ENCODE measurements around the gene ODF4.
"Not testable (repeated sequence)": the region's sequence is repeated elsewhere in the genome, so short reads cannot be mapped to it uniquely, and the experiment has no call there.

Gene ODF4

DNA sequence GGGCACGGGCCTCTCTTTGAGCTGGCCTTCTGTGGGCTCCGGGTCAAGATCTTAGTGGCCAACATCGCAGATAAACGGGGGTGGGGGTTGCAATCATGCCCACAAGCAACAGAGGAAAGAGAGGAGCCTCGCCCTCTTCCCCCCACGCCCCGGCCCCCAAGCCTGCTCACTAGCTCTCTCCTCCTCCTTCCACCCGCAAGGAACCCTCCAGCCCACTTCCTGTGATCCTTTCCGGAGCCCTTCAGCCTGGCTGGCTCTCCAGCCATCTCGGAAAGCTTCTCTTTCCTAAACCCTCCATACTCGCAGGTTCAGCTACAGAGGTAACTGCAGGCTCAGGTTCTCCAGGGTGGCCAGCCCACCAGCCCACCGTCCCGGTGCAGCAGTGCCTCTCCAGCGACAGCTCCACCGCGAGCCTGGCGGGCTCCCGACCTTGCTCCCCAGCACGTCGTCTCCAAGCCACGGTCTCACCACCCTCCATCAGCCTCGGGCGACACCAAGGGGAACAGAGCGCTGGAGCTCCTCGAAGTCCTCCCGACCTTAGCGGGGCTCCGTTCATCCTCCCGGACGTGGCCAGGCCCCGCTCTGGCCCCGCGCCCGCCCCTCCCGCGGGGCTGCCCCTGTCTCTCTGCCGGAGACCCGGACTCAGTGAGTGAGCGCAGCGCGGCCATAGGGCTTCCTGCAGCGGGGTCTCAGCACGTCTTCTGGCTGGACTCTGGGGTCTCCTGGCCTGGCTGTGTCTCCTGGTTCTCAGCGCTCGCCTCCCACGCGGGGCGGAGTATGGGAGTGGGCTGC, 12.9 kb upstream of the ODF4 start:
- DNase-seq (ENCODE audit: low read depth) = no peak

DNA sequence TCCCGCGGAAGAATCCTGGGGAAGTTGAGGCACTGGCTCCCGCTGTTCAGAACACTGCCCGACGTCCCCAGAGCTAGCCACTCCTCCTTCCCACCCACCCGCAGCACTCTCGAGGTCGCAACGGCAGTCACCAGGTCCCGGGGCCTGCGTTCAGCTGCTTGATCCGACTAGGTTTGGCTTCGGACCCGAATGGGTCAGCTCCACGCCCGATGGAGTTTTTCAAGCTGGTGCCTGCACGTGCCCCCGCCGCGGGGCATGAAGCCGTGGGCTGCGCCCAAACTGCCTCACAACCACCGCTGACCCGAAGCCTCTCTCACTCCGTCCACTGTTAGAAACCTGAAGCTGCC, 12.4 kb upstream of the ODF4 start:
- no peak for DNase-seq (ENCODE audit: low read depth)

GRCh38 chr17:8332128-8332527, 7.5 kb upstream of the ODF4 start:
- no peak for DNase-seq (ENCODE audit: low read depth)

- DNase-seq (ENCODE audit: low read depth) = no peak
Observed at GRCh38 chr17:8332688-8333087, 7.0 kb upstream of the ODF4 start.

- no peak for DNase-seq (ENCODE audit: low read depth)
Observed at GRCh38 chr17:8333281-8333680, 6.4 kb upstream of the ODF4 start.

GRCh38 chr17:8337802-8338752, 1.6 kb upstream of the ODF4 start:
- DNase-seq (ENCODE audit: low read depth) = no peak

GRCh38 chr17:8338753-8339140, 893 bp upstream of the ODF4 start:
- no peak for DNase-seq (ENCODE audit: low read depth)

- no peak for DNase-seq (ENCODE audit: low read depth)
Observed at GRCh38 chr17:8341456-8341855, 1.8 kb downstream of the ODF4 start.

GRCh38 chr17:8345052-8345690, 5.5 kb downstream of the ODF4 start:
- no peak for DNase-seq (ENCODE audit: low read depth)

- DNase-seq (ENCODE audit: low read depth) = no peak
Observed at GRCh38 chr17:8345951-8346665, 6.5 kb downstream of the ODF4 start.

DNA sequence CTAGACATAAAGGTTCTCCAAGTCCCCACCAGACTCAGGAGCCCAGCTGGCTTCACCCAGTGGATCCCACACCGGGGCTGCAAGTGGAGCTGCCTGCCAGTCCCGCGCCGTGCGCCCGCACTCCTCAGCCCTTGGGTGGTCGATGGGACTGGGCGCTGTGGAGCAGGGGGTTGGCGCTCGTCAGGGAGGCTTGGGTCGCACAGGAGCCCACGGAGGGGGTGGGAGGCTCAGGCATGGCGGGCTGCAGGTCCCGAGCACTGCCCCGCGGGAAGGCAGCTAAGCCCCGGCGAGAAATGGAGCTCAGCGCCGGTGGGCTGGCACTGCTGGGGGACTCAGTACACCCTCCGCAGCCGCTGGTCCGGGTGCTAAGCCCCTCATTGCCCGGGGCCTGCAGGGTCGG, 7.4 kb downstream of the ODF4 start:
- DNase-seq (ENCODE audit: low read depth) = not testable (repeated sequence)

GRCh38 chr17:8350339-8350738, 10.7 kb downstream of the ODF4 start:
- DNase-seq (ENCODE audit: low read depth) = no peak

- no peak for DNase-seq (ENCODE audit: low read depth)
Observed at GRCh38 chr17:8353736-8354135, 14.1 kb downstream of the ODF4 start.

DNA sequence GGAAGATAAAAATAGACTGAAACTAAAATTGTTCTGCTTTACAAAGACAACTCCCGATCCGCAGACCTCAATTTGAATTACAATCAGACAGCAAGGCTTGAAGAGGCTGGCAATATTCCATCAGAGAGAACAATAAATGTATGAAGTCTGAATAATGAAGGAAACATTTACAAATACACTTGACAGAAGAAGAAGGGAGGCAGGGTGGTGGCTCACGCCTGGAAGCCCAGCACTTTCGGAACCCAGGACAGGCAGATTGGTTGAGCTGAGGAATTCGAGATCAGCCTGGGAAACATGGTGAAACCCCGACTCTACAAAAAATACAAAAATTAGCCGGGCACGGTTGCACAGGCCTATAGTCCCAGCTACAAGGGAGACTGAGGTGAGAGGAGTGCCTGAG, 14.6 kb downstream of the ODF4 start:
- no peak for DNase-seq (ENCODE audit: low read depth)

GRCh38 chr17:8357910-8358309, 18.3 kb downstream of the ODF4 start:
- DNase-seq (ENCODE audit: low read depth) = no peak

GRCh38 chr17:8359769-8360168, 20.1 kb downstream of the ODF4 start:
- DNase-seq (ENCODE audit: low read depth) = no peak

DNA sequence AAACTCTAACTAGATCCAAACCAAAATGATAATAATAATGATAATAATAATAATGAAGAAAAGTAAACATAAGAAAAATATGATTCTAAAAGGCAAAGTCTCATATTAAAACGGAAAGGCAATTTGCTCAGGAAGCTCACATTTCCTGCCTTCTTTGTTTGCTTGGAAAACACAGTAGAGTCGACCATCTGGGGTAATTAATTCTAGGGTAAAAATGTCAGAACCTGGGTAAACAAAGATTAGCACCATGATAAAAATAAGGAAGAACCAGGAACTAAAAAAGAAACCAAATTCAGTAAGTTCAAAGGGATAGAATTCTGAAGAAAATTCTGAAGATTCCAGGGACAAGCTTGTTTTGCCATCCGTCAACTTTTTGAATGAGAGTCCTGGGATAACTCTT, 20.6 kb downstream of the ODF4 start:
- DNase-seq (ENCODE audit: low read depth) = no peak

GRCh38 chr17:8360751-8361150, 21.1 kb downstream of the ODF4 start:
- DNase-seq (ENCODE audit: low read depth) = no peak

GRCh38 chr17:8362651-8363332, 23.2 kb downstream of the ODF4 start:
- no peak for DNase-seq (ENCODE audit: low read depth)

DNA sequence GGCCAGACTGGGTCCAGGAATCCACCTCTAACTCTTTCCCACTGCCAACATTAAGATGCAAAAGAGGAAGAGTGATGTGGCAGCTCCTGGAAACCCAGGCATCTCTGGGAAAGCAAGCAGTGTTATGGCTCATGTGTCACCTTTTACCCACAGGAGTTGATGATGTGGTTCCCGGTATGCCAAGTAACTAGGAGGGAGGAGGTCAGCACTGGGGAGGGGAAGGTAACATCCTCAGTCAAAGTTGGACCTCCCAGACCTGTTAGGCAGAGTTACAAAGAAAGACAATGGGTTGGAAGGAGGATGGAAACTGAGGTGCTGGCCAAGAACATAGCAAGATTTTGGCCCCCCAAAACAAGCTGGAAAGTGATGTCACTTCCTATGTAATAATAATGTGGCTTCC, 25.5 kb downstream of the ODF4 start:
- DNase-seq (ENCODE audit: low read depth) = no peak

DNA sequence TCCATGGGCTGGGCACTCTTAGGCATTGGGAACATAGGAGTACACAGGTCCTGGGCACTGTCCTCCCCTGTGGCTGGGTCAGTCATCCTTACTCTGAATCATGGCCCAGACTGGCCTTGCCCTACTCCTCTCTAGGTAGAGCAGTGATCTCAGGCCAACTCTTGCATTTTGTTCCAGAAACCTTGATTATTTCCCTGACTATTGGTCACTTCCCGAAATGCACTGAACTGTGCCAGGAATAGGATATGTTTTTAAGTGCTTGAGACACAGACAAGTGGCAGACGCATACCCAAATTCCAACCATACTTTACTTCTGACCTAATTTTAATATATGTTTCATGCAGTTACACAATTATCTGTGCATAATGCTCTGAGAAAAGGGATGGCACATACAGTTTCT, 26.6 kb downstream of the ODF4 start:
- DNase-seq (ENCODE audit: low read depth) = no peak

- DNase-seq (ENCODE audit: low read depth) = no peak
Observed at GRCh38 chr17:8368193-8368592, 28.6 kb downstream of the ODF4 start.

Measured in T follicular helper cell (primary cell).